Bronchial epithelial cell (primary cell): ENCODE results near the gene SH3GLB1. TPM values are rescaled to one million over a fixed set of nuclear protein-coding genes. Genes with fewer than 3 reads are reported as not detected.

Experiments
- DNase-seq: peaks from one replicate; pipeline ENCODE4 v3.0.0-alpha.2; 2010; ENCODE audit warnings: low read depth
- FAIRE-seq: peaks from 2 replicates; lab custom pipeline; 2011; peaks lifted over from hg19 to GRCh38; lab: Jason Lieb, UNC
- H3K27me3 ChIP-seq: 2 replicates; pipeline ENCODE4 v1.5.1; 2011; ENCODE audit warnings: low read length; ENCODE audit not compliant: control insufficient read depth, insufficient read depth
- H3K36me3 ChIP-seq: 2 replicates; pipeline ENCODE4 v1.5.1; 2011; ENCODE audit warnings: low read length; ENCODE audit not compliant: control insufficient read depth, insufficient read depth
- H3K4me3 ChIP-seq: 2 replicates; pipeline ENCODE4 v1.5.1; 2011; ENCODE audit warnings: mild to moderate bottlenecking, low read depth, low read length, control low read depth
- CTCF ChIP-seq: IDR thresholded peaks from 2 replicates; pipeline ENCODE4 v1.5.1; 2011; ENCODE audit warnings: mild to moderate bottlenecking, moderate library complexity, low read length, control low read depth, inconsistent platforms; ENCODE audit not compliant: insufficient read depth, severe bottlenecking
- total RNA-seq: library from RNA; depleted of rRNA; stranded (reverse); fragments of >200 nt; gene quantifications from 2 replicates; pipeline ENCODE4 v1.2.1, GENCODE V29; 2014

Gene SH3GLB1
- total RNA-seq, 1 donor from 2014 or later, result 21.3 TPM

DNA sequence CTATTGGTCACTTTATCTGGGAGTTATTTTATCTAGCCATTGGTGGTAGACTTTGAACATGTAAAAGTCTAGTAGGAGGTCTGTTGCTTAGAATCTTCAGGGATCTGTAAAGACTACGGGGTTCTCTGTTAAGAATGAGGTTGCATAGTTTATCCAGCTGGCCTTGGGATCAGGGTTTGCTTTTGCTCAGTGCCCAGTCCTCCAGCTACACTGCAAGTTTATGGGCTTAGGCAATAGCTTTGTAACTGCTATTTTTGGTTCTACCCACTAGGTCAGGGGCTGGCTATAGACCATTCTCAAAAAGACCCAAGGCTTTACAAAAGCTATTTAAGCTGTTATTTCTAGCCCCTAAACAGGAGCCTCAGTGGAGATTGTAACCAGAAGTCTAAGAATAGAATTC lies 9.8 kb downstream of the SH3GLB1 start:
- DNase-seq (peak; percentile 10), FAIRE-seq (no peak)
- Histone ChIP-seq H3K36me3 (no peaks in the 10 kb centered on the region), H3K4me3 (peak overlapping the region; percentile 12), H3K27me3 (no peaks in the 10 kb centered on the region)
- no peak for TF ChIP-seq CTCF

DNA sequence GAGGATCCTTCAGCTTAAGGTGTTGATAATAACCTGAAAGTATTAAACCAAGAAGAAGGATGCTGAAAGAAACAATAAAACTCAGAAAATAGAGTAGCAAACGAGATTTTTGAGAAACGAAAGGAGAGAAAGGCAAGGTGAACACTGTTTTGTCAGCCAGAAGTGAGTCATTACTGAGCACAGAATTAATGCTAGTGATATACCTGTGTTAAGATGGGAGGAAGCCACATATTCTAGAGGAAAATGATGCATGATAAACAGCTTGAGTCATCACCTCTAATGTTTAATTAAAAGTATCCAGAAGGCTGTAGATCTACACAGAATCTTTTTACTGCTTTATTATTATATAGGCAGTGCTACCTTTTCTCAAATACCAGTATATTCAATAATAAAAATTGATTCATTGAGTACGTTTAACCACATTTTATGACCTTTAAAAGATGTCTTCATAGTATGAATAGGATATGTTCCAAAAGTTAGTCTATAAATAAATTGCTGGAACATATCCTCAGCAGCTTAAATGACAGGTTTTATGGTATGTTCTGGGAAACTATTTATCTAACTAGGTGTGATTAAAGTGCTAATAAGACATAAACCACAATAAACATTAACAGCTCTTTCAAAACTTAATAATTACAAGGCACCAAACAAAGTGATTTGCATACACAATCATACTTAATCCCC lies 10.3 kb downstream of the SH3GLB1 start:
- peak; percentile 91 for DNase-seq
- TF ChIP-seq CTCF, result no peak
- Histone ChIP-seq H3K27me3 (no peaks in the 10 kb centered on the region), H3K36me3 (no peaks in the 10 kb centered on the region), H3K4me3 (peak overlapping the region; percentile 12)
- no peak for FAIRE-seq

DNA sequence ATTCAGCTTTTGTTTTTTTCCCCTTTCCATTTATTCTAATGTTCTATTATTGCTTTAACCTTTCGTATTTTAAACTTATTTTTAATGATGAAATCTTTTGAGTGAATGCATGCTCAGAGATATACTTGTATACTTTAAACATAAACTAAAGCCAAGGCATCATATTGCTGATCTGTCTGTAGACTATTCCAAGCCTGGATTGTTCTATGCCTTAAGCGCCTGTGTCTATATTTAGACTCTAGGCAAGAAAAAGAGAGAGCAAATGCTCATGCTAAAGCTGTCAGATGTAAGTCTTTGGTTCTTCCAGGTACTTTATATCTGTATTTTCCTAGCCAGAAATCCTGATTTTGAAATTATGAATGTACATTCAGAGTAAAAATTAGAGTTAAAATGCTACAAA lies 14.4 kb downstream of the SH3GLB1 start:
- DNase-seq (no peak), FAIRE-seq (no peak)
- Histone ChIP-seq H3K4me3 (no peak overlapping the region), H3K36me3 (peaks cover 3% of the 10 kb centered on the region), H3K27me3 (no peaks in the 10 kb centered on the region)
- TF ChIP-seq CTCF, result no peak

- FAIRE-seq, result no peak
- no peak for TF ChIP-seq CTCF
Measured at GRCh38 chr1:86731416-86731815, 27.0 kb downstream of the SH3GLB1 start.

GRCh38 chr1:86733340-86733739 lies 29.0 kb downstream of the SH3GLB1 start:
- no peak for TF ChIP-seq CTCF
- H3K4me3 ChIP-seq, result no peak overlapping the region
- DNase-seq, result no peak
- FAIRE-seq, result no peak
- no peaks in the 10 kb centered on the region for H3K27me3 ChIP-seq
- H3K36me3 ChIP-seq, result peaks cover 12% of the 10 kb centered on the region

More at GRCh38 chr1:86731416-86731815, 27.0 kb downstream of the SH3GLB1 start:
- peaks cover 7% of the 10 kb centered on the region for H3K36me3 ChIP-seq
- no peaks in the 10 kb centered on the region for H3K27me3 ChIP-seq
- H3K4me3 ChIP-seq, result no peak overlapping the region
- DNase-seq, result no peak
